GM23248 (cell line): Measurements from ENCODE around the gene TMEM94. TPM values are rescaled to one million over a fixed set of nuclear protein-coding genes. Genes with fewer than 3 reads are reported as not detected.
"Not testable (repeated sequence)": the region's sequence is repeated elsewhere in the genome, so short reads cannot be mapped to it uniquely, and the experiment has no call there.

Source experiments
- DNase-seq: peaks from one replicate; pipeline ENCODE4 v3.0.0-alpha.2; 2015
- H2AFZ ChIP-seq: fragments of 200-600 bp; sonication (generic); 2 replicates; pipeline ENCODE4 v1.6.1; 2016; ENCODE audit warnings: antibody characterized with exemption
- H3F3A ChIP-seq: fragments of 200-600 bp; sonication (generic); 2 replicates; pipeline ENCODE4 v1.6.1; 2016; ENCODE audit warnings: mild to moderate bottlenecking, antibody characterized with exemption, mixed run types; ENCODE audit not compliant: insufficient read depth
- H3K27ac ChIP-seq: fragments of 200-600 bp; sonication (generic); 2 replicates; pipeline ENCODE4 v1.5.1; 2016; ENCODE audit warnings: mild to moderate bottlenecking
- H3K27me3 ChIP-seq: fragments of 200-600 bp; sonication (generic); replicated peaks from 2 replicates; pipeline ENCODE4 v1.6.1; 2016; ENCODE audit warnings: mild to moderate bottlenecking; ENCODE audit not compliant: insufficient read depth
- H3K36me3 ChIP-seq: fragments of 200-600 bp; sonication (generic); 2 replicates; pipeline ENCODE4 v1.6.1; 2016; ENCODE audit warnings: low read depth, mild to moderate bottlenecking
- H3K4me1 ChIP-seq: fragments of 200-600 bp; sonication (generic); 2 replicates; pipeline ENCODE4 v1.6.1; 2016; ENCODE audit warnings: mild to moderate bottlenecking; ENCODE audit not compliant: insufficient read depth
- H3K4me2 ChIP-seq: fragments of 200-600 bp; sonication (generic); one replicate; pipeline ENCODE4 v1.6.1; 2016; ENCODE audit warnings: mild to moderate bottlenecking; ENCODE audit not compliant: unreplicated experiment
- H3K4me3 ChIP-seq: fragments of 200-600 bp; sonication (generic); 2 replicates; pipeline ENCODE4 v1.5.1; 2016; ENCODE audit warnings: mild to moderate bottlenecking
- H3K79me2 ChIP-seq: fragments of 200-600 bp; sonication (generic); 2 replicates; pipeline ENCODE4 v1.6.1; 2016; ENCODE audit warnings: mild to moderate bottlenecking; ENCODE audit not compliant: insufficient read depth
- H3K9ac ChIP-seq: fragments of 200-600 bp; sonication (generic); 2 replicates; pipeline ENCODE4 v1.6.1; 2016; ENCODE audit warnings: mild to moderate bottlenecking
- H3K9me2 ChIP-seq: fragments of 200-600 bp; sonication (generic); 2 replicates; pipeline ENCODE4 v1.6.1; 2016; ENCODE audit warnings: mixed run types, mild to moderate bottlenecking, moderate library complexity; ENCODE audit not compliant: insufficient read depth
- H3K9me3 ChIP-seq: fragments of 200-600 bp; sonication (generic); one replicate; pipeline ENCODE4 v1.6.1; 2017; ENCODE audit warnings: low read depth
- H4K20me1 ChIP-seq: fragments of 200-600 bp; sonication (generic); 2 replicates; pipeline ENCODE4 v1.6.0; 2016; ENCODE audit not compliant: insufficient read depth
- EZH2 ChIP-seq: fragments of 200-600 bp; sonication (generic); IDR thresholded peaks from 2 replicates; pipeline ENCODE4 v1.6.1; 2018; ENCODE audit warnings: antibody characterized with exemption, mild to moderate bottlenecking; ENCODE audit not compliant: insufficient read depth, poor library complexity, severe bottlenecking
- EZH2phosphoT487 ChIP-seq: fragments of 200-600 bp; sonication (generic); IDR thresholded peaks from 2 replicates; pipeline ENCODE4 v1.6.1; 2018; ENCODE audit warnings: antibody characterized with exemption, moderate library complexity, mild to moderate bottlenecking, low read depth; ENCODE audit not compliant: insufficient read depth
- WGBS, 2 experiments: methylation state at CpG; one replicate each; pipeline ENCODE4 v1.1.6; 2015 to 2017; ENCODE audit warnings: low lambda C conversion rate in 2 of 2, low coverage in 1 of 2; ENCODE audit errors: missing lambda C conversion rate in 2 of 2; 5-methylcytosine and 5-hydroxymethylcytosine counted together
- in situ Hi-C: fragments of 300-500 bp; cut with MboI; formaldehyde crosslinking; loops from 2 replicates; pipeline ENCODE4 v1.15.0; 2020
- polyA plus RNA-seq: library from polyadenylated mRNA; unstranded; fragments of >200 nt; fragmentation: Nextera tagmentation; extraction: Ambion mirVana; gene quantifications from 2 replicates; pipeline ENCODE4 v1.2.1, GENCODE V29; 2016
- total RNA-seq: library from RNA; depleted of rRNA; stranded (reverse); fragments of >200 nt; shearing (Covaris generic); gene quantifications from 2 replicates; pipeline ENCODE4 v1.2.3, GENCODE V29; 2014

TMEM94 gene
- total and polyA plus RNA-seq, 2 experiments from 2014 or later, result 14.3 to 24.5 TPM

- H3K36me3 ChIP-seq, result no peaks in the 10 kb centered on the region
Measured at GRCh38 chr17:75418531-75418930, 37.9 kb upstream of the TMEM94 start.

GRCh38 chr17:75428543-75429469 lies 27.6 kb upstream of the TMEM94 start:
- no peaks in the 10 kb centered on the region for H4K20me1 ChIP-seq
- H3F3A ChIP-seq, result 0 out of 2 replicates have a peak, but pooled peaks cover 6% of the 10 kb centered on the region
- H3K9me3 ChIP-seq, result no peaks in the 10 kb centered on the region
- peak overlapping the region; percentile 17; the same call in 1 of the 2 replicates for H3K9ac ChIP-seq
- no peaks in the 10 kb centered on the region for H3K79me2 ChIP-seq
- DNase-seq, result peak; percentile 69
- TF ChIP-seq EZH2phosphoT487 (no peak), EZH2 (no peak)
- no peaks in the 10 kb centered on the region for H3K36me3 ChIP-seq
- no peak overlapping the region for H3K4me2 ChIP-seq
- WGBS, 2 experiments, result 72 to 81% methylated on average over 17 of the region's 17 CpGs
- H2AFZ ChIP-seq, result peak overlapping the region; percentile 24; the same call in 1 of the 2 replicates
- no peaks in the 10 kb centered on the region for H3K27me3 ChIP-seq
- no peaks in the 10 kb centered on the region for H3K9me2 ChIP-seq
- H3K27ac ChIP-seq, result peak overlapping the region; percentile 30
- no peak overlapping the region for H3K4me3 ChIP-seq
- H3K4me1 ChIP-seq, result peaks cover 11% of the 10 kb centered on the region
- in situ Hi-C loops, result loop anchor here (10.0 to 25.0 kb wide), 2 partner anchors 86 to 308 kb away; partner anchors contain the start of genes CASKIN2 and TSEN54

More at GRCh38 chr17:75418531-75418930, 37.9 kb upstream of the TMEM94 start:
- Histone ChIP-seq H3K9me3 (no peaks in the 10 kb centered on the region), H3K4me1 (no peaks in the 10 kb centered on the region), H3K9ac (no peak overlapping the region), H4K20me1 (no peaks in the 10 kb centered on the region), H3K9me2 (no peaks in the 10 kb centered on the region), H3K79me2 (no peaks in the 10 kb centered on the region), H3K4me2 (no peak overlapping the region), H3F3A (no peaks in the 10 kb centered on the region), H2AFZ (no peak overlapping the region), H3K27me3 (peaks cover 4% of the 10 kb centered on the region; the same call in 1 of the 2 replicates), H3K27ac (no peak overlapping the region), H3K4me3 (no peak overlapping the region)
- in situ Hi-C loops, result no loop called here
- DNase-seq, result no peak
- TF ChIP-seq EZH2phosphoT487, result no peak
- no peak for TF ChIP-seq EZH2
- 32 to 59% methylated on average over 5 of the region's 5 CpGs for WGBS, 2 experiments

- H3K27me3 ChIP-seq, result no peaks in the 10 kb centered on the region
- no peaks in the 10 kb centered on the region for H3K9me2 ChIP-seq
- TF ChIP-seq EZH2 (no peak), EZH2phosphoT487 (no peak)
- WGBS, 2 experiments, result 66 to 71% methylated on average over 11 of the region's 11 CpGs
- H3F3A ChIP-seq, result 0 out of 2 replicates have a peak, but pooled peaks cover 6% of the 10 kb centered on the region
- no peak overlapping the region for H3K4me2 ChIP-seq
- no peaks in the 10 kb centered on the region for H3K79me2 ChIP-seq
- no peak overlapping the region for H3K4me3 ChIP-seq
- H3K4me1 ChIP-seq, result peaks cover 11% of the 10 kb centered on the region
- peak overlapping the region; percentile 44; the same call in 1 of the 2 replicates for H2AFZ ChIP-seq
- no peaks in the 10 kb centered on the region for H3K36me3 ChIP-seq
- no peaks in the 10 kb centered on the region for H4K20me1 ChIP-seq
- no peak overlapping the region for H3K9ac ChIP-seq
- H3K9me3 ChIP-seq, result no peaks in the 10 kb centered on the region
- H3K27ac ChIP-seq, result no peak overlapping the region
- in situ Hi-C loops, result loop anchor here (25.0 kb wide), 1 partner anchor 307 kb away; no protein-coding TSS in a partner anchor
- no peak for DNase-seq
Measured at GRCh38 chr17:75430159-75430974, 26.1 kb upstream of the TMEM94 start.

DNA sequence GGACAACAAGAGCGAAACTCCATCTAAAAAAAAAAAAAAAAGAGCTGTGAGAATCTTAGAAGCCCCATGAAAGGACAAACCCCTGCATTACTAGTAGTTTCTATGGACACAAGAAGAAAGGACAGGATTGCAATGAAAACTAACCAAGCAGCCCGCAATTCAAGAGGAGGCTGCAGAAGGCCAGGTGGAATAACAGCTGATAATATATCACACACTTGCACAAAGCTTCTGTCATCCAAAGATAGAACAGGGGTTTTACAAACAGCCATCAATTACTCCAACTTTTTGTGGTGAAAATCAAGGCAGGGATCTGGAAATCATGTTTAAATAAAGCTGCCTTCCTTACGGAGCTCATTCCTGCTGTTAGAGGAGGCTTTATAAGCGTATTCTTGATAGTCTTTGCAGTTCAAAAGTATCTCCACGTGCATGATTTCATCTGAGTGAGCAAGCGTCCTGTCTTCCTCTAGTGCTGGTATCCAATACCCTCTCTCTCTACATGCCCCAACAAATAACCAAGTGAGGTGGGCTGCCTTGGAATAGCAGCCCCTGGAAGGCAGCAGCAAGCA lies 23.1 kb upstream of the TMEM94 start:
- Histone ChIP-seq H3K4me2 (no peak overlapping the region), H3K27ac (no peak overlapping the region), H2AFZ (no peak overlapping the region), H3K4me1 (peaks cover 11% of the 10 kb centered on the region), H3K4me3 (no peak overlapping the region), H3K9me2 (no peaks in the 10 kb centered on the region), H3K79me2 (no peaks in the 10 kb centered on the region), H3K9ac (no peak overlapping the region), H4K20me1 (no peaks in the 10 kb centered on the region), H3K36me3 (no peaks in the 10 kb centered on the region), H3K27me3 (no peaks in the 10 kb centered on the region), H3K9me3 (no peaks in the 10 kb centered on the region), H3F3A (no peaks in the 10 kb centered on the region)
- in situ Hi-C loops, result loop anchor here (25.0 kb wide), 1 partner anchor 304 kb away; no protein-coding TSS in a partner anchor
- WGBS, 2 experiments, result 69 to 71% methylated on average over 6 of the region's 6 CpGs
- no peak for DNase-seq
- no peak for TF ChIP-seq EZH2phosphoT487

DNA sequence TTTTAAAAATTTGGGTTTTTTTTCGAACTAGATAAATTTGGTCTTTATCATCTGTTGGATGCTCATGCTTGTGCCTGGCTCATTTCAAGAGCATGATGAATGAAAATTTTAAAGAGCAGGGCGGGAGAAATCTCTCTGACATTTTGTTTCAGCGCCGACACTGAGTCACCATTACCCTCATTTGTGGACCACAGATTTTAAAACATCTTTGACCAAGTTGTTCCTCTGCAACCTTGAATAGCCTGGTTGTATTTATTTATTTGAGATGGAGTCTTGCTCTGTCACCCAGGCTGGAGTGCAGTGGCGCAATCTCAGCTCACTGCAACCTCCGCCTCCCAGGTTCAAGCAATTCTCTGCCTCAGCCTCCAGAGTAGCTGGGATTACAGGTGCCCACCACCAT lies 22.0 kb upstream of the TMEM94 start:
- DNase-seq, H3K9ac ChIP-seq, H2AFZ ChIP-seq, H3K4me1 ChIP-seq, H3K79me2 ChIP-seq, H3K4me3 ChIP-seq, H3K9me3 ChIP-seq, H3K27ac ChIP-seq, H4K20me1 ChIP-seq, H3K4me2 ChIP-seq, H3K36me3 ChIP-seq, H3F3A ChIP-seq, H3K9me2 ChIP-seq, H3K27me3 ChIP-seq: not testable (repeated sequence)
- WGBS, 2 experiments, result 73 to 75% methylated on average over 6 of the region's 6 CpGs
- in situ Hi-C loops, result loop anchor here (25.0 kb wide), 1 partner anchor 303 kb away; no protein-coding TSS in a partner anchor

DNA sequence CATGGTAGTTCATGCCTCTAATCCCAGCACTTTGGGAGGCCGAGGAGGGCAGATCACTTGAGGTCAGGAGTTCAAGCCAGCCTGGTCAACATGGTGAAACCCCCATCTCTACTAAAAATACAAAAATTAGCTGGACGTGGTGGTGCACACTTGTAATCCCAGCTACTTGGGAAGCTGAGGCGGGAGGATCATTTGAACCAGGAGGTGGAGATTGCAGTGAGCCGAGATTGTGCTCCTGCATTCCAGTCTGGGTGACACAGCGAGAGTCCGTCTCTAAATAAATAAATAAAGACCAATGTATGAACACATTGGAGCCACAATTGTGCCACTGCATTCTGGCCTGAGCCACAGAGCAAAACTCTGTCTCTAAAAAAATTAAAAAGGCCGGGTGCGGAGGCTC lies 19.0 kb upstream of the TMEM94 start:
- not testable (repeated sequence) for H3K9me2 ChIP-seq, H3K27ac ChIP-seq, H2AFZ ChIP-seq, H3F3A ChIP-seq, H3K36me3 ChIP-seq, H4K20me1 ChIP-seq, H3K4me3 ChIP-seq, H3K4me2 ChIP-seq, H3K9ac ChIP-seq, H3K27me3 ChIP-seq, H3K4me1 ChIP-seq, H3K79me2 ChIP-seq, H3K9me3 ChIP-seq, DNase-seq
- 76 to 82% methylated on average over 8 of the region's 8 CpGs for WGBS, 2 experiments
- in situ Hi-C loops, result loop anchor here (25.0 kb wide), 1 partner anchor 300 kb away; no protein-coding TSS in a partner anchor
